COLO829 (cell line): ENCODE measurements around the gene KDM5C.
A peak's percentile ranks its signal among the peaks of the same experiment; 100 is the strongest.

Experiments
- DNase-seq: peaks from one replicate; pipeline ENCODE4 v3.0.0; 2012; ENCODE audit warnings: low spot score

KDM5C gene

DNA sequence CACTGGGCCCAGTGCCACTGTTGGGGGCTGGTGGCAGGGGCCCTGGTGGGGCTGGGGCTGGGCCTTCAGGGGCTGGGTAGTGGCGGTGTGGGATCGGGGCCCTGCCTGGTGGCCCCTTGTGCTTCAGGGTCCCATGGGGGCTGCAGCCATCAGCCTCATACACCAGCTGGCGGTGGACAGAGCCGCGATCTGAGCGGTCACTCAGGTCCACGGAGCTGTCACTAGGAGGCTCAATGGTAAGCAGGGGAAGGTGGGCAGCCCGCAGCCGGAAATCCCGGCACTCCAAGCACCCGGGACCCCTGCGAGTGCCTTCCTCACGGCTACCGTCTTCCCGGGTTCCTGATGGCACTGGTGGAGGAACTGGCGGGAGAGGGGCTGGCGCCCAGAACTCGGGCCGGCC lies 25.5 kb upstream of the KDM5C start:
- no peak for DNase-seq

DNA sequence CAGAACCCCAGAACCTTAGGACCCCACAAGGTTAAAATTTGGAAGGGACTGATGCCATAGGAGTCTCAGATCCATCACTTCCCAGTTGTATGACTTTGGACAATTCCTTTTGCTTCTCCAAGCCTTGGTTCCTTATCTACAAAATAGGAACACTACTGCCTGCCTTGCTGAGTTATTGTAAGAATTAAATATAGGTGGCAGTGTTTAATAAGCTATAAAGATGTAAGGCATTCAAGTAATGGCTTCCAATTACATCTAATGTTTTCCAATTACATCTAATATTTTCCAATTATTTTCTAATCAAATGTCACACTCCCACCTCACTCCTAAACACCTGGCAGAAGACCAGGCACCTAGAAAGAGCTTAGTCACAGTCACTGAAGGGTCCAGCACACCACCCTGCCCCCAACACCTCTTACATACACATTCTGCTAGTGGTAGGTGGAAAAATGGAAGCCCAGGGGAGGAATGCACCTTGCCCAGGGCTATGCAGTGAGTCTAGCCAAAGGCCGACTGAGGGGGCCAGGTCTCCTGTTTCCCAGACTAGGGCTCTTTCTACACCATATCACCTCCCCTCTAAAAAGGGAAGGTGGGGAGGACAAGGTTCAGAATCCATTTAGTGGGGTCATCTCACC lies 24.5 kb upstream of the KDM5C start:
- no peak for DNase-seq

DNA sequence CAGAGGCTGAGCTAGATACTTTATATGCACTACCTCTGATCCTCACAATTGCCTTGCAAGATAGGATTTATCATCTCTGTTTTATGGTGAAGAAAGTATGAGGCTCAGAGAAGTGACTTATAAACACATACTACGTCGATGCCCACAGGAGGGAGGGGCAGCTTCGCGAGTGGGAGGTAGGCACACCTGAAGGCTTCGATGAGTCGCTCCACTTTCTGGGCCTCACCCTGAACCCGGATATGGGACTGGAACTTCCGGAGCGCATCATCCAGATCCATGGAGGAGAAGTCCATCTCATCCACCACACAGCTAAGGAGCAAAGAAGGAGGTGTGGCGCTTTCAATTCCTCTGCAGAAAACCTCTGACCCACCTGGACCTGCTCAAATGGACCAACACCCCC lies 22.9 kb upstream of the KDM5C start:
- DNase-seq = no peak

DNA sequence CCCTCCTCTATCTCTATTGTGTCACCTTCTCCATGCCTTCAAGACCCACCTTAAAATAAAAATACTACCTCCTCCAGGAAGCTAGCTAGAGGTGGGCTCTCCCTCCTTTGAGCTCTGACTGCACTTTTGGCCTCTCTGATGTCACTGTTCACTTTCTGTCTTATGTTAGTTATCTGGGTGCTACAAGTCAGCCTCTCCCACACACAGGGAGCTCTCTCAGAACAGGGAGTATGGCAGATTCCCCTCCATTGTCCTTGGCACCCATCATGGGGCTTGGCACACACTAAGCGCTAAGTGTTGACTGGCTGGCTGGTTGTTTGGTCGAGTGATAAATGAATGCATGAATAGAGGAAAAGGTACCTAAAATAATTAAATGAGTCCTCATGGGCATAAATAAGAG lies 21.2 kb upstream of the KDM5C start:
- no peak for DNase-seq

DNA sequence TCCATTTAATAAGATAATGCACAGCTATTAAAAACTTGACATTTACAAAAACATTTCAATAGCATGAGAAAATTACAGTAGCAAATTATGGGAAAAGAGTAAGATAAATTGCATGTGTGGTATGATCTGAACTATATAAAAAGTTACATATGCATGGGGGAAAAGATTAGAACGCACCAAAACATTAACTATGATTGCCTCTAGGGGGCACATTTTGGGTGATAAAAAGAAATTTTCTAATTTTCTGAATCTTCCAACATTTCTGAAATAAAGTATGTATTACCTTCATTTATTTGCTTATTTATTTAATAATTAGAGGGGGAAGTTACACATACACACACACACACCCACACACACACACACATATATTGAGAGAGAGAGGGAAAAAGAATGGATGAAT lies 19.6 kb upstream of the KDM5C start:
- no peak for DNase-seq

GRCh38 chrX:53242310-53242709 lies 17.3 kb upstream of the KDM5C start:
- no peak for DNase-seq

DNA sequence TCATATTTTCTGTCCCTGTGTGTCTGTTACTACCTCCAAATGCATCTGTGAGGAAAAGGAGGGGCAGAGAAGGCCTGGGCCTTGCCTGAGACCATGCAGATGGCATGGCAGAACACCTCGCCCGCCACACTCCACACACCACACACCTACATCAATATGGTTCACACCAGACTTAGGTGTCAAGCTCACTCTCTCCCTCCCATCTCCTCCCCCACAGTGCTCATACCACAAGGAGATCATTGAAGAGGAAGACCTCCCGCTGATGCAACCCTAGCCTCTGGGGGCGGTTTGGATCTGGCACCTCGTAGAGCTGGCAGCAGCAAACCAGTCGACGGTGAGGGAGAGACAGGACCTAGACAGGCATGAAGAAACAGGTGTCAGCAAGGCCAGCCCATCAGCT lies 16.6 kb upstream of the KDM5C start:
- DNase-seq = no peak

- DNase-seq = no peak
These were observed 14.5 kb upstream of the KDM5C start for GRCh38 chrX:53239474-53239873.

GRCh38 chrX:53237056-53237455 lies 12.0 kb upstream of the KDM5C start:
- DNase-seq = no peak

DNA sequence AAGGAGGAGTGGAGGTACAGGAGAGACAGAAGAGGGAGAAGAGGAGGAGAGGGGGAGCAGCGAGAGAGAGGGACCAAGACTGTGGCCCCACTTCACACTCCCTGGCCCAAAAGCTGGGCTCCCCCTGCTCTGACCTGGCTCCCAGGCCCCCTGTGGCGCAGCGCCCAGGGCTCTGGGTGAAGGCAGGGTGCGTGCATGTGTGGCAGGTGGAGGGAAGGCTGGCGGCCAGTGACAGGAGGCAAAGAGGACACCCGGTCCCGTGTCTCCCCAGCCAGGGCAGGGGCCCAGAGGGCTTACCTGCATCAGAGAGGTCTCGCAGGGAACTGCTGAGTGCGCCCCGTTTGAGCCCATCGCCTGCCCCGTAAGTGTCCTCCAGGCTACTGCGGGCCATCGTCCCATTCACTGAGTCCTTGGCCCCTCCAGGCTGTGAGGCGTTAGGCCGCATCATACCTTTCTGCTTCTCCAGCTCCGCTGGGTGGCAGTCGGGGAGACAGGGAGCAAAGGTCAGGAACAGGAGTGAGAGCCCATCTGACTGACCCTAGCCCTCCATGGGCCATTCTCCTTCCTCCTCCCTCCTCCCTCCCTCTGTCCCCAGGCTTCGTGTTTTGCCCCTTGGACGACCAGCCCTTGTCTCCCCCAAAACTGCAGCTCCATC lies 11.1 kb upstream of the KDM5C start:
- no peak for DNase-seq

DNA sequence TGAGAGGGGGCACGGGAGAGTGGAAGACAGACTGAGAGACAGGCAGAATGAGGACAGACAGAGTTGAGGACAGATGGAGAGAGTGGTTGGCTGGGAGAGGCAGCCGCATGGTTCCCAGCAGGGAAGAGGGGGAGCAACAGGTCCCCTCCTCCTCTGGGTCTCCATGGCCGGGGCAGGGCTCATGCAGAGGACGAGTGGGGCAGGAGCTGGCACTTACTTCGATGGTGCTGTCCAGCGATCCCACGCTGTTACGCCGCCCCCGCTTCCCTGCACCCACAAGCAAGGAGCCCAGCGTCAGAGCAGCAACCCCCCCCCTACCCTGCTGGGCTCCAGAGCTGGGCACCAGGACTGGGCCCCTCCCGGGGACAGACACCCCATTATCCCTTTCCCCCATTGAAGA lies 10.6 kb upstream of the KDM5C start:
- no peak for DNase-seq

DNA sequence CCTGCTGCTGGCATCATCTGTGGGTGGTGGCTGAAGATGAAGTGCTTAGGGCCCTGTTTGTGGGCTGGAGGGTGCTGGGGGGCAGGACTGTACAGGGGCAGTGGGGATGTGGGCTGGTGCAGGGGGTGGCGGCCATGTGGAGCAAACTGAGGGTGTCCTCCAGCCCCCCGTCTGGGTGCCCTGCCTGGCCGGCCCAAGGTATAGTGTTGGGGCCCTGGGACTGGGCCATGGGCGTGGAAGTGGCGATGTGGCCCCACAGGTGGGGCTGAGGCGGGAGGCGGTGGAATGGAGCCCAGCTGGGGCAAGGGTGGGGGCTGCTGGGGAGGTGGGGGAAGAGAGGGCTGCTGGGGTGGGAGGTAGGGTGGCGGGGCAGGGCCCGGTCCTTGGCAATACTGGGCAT lies 9.5 kb upstream of the KDM5C start:
- no peak for DNase-seq

DNA sequence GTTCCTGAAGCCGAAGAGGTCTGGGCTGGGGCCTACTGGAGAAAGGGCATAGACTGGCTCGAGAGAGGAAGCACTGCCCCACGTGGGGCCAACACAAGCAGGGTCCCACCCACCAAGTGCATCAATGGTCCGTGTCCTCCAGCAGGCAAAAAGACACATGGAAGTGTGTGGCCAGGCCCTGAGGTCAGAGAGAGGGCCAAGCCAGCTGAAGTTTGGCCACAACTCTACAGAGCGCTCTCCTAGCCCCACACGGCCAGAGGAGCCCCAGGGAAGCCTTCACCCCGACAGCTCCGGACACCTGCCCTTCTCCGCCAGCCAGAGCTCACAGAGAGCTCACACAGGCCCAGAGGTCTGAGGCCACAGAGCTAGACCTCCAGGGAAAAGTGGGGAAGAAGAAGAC lies 8.5 kb upstream of the KDM5C start:
- no peak for DNase-seq

- no peak for DNase-seq
These were observed 5.1 kb upstream of the KDM5C start for GRCh38 chrX:53230116-53230515.

- no peak for DNase-seq
These were observed 2.3 kb upstream of the KDM5C start for GRCh38 chrX:53227224-53227765.

DNA sequence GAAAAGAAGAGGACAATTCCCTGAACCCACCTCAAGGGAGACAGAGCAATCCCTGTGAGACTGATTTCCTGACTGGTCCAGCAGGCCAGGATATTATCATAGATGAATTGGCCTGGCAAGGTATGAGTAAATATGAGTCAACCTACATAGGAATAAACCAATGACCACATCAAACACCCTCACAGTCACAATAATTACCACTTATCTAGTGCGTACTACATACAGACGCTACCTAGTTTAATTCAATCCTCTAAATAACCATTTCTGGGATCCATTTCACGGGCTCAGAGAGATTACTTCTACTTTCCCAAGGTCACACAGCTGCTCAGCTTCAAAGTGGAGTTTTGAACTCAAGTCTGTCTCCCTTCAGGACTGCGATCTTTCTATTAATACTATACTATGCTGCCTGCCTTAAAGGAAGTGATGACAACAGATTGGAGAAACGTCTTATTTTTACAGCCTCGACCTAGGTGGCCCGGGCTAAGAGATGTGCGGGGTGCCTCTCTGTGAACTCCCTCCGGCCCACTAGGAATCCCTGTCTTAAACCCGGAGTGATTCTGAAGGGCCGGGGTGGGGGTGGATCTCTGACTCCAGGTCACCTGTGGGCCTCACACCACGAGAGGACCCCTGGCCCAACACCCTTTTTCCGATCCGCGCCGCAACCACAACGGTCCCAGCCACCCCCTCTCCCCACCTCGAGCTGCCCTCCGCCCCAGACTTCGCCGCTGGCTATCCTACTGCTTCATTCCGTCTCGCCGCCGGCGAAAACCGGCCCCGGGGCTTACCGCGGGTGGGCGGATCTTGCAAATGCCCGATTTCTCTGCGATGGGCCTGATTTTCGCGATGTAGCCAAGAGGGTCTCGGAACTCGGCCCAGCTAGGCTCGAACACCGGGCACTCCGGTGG lies 800 bp downstream of the KDM5C start:
- peak; percentile 36 for DNase-seq

GRCh38 chrX:53223068-53223693 lies 1.8 kb downstream of the KDM5C start:
- DNase-seq = no peak

DNA sequence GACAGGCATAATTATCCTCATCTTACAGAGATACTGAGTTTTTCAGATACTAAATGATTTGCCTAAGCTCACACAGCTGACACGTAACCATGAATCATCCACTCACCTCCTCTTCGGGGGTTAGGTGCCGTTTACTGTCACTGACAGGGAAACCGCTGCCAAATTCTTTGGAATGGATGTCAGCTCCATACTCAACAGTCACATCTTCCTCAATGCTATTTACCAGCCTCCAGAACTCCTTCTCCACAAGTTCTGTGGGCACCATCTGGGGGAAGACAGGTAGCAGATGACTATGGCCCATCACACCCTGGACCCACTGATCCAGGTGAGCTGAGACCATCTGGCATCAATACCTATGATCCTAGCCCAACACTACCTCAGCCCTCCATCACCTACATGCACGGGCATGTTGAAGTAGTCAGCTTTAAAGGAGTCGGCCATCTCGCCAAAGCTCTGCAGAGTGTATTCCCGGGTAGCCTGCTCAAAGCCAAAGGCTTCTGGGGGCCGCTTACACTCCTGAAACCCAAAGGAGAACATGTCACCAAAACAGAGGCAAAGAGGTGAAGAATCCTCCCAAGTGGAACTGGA lies 13.5 kb downstream of the KDM5C start:
- no peak for DNase-seq

- DNase-seq = no peak
These were observed 28.3 kb downstream of the KDM5C start for GRCh38 chrX:53196678-53197077.

DNA sequence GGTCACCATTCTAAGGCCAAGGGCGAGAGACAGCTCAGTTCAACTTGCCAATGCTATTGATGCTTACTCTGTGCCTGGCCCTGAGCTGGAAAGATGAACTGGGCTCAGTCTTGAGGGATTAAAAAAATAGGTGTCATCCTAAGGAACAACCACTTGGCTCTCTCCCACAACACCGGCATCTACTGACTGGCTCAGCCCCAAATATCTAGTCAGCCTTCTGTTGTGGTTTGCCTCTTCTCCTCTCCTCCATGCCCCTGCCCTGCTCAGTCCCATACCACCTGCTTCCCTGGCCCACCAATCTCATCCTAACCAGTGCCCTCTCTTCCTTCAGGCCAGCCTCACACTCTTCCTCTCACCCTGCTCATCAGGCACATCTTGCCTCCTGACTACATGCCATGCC lies 29.6 kb downstream of the KDM5C start:
- no peak for DNase-seq

- DNase-seq = no peak
These were observed 30.7 kb downstream of the KDM5C start for GRCh38 chrX:53194308-53194707.

DNA sequence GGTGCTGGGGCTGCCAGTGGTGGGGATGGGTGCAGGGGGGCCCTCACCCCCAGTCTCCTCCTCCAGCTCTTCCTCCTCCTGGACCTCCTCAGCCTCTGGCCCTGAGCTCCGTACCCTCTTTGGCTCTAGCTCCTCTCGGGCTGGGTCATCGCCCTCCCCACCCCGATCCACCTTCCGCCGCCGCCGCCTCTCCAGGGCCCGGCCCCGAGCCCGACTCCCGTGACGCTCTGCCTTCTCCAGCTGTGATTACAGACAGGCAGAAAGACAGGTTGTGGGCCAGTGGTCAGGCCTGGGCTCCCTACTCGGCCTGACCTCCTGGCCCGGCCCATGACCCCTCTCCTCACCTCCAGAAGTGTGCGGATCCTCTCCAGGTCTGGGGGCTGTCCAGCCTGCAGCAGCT lies 31.9 kb downstream of the KDM5C start:
- no peak for DNase-seq
